CD4-positive, alpha-beta T cell treated with Interleukin-4 for 1 hour (primary cell): Measurements from ENCODE around the gene RIPOR2.
"Not testable (repeated sequence)": the region's sequence is repeated elsewhere in the genome, so short reads cannot be mapped to it uniquely, and the experiment has no call there.

ENCODE experiments used
- DNase-seq, 2 donors: peaks; one replicate each; pipeline ENCODE4 v3.0.0-alpha.2; 2020 to 2022

RIPOR2 gene

GRCh38 chr6:24902782-24903181, 33.0 kb downstream of the RIPOR2 start:
- DNase-seq = no peak

- no peak for DNase-seq
Measured at GRCh38 chr6:24901698-24902328, 33.9 kb downstream of the RIPOR2 start.

DNA sequence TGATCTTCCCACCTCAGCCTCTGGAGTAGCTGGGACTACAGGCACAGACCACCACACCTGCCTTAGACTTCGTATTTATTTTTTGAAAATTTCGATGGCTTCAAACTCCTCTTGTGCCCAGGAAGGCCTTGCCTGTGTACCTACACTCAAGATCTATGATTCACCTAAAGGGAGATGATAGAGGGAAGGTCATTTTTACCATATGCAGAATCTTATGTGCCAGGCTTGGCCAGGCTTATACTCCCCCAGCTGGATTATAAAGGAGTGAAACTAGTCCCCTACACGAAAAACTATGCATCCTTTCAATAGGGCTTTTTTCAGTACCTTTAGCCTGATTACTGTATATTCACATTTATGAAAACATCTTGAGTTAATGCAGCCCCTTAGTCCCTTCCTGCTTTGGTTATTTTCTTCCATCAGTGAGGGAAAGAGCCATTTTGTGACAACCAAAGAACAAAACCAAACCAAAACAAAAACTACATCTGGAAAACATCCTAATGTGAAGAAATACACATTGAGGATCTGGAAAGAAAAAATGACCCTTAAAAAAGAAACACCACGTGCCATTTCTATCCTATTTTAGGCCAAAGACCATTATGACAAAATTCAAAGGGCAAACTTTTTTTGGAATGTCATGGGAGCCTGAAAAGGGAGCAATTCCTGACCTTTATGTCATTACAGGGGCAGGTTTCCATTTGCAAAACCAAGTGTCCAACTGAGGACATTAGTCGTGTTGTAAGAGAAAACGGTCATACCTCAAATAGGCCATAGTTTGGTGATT, 34.7 kb downstream of the RIPOR2 start:
- DNase-seq = no peak

DNA sequence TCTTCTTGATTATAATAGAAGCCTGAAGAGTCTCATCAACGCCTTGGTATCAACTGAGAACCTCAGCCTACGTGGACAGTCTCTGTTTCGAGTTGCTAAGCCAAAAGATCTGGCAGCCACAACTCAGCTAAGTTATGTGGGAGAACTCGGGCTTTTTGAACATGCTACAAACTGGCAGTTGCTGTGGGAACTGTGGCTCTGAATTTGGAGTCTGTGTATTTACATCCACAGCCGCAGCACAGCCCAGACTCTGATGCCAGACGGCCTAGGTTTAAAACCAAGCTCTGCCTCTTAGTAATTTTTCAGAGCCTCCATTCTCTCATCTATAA, 35.8 kb downstream of the RIPOR2 start:
- peak in 1 of 2 donors; percentile 21 for DNase-seq

DNA sequence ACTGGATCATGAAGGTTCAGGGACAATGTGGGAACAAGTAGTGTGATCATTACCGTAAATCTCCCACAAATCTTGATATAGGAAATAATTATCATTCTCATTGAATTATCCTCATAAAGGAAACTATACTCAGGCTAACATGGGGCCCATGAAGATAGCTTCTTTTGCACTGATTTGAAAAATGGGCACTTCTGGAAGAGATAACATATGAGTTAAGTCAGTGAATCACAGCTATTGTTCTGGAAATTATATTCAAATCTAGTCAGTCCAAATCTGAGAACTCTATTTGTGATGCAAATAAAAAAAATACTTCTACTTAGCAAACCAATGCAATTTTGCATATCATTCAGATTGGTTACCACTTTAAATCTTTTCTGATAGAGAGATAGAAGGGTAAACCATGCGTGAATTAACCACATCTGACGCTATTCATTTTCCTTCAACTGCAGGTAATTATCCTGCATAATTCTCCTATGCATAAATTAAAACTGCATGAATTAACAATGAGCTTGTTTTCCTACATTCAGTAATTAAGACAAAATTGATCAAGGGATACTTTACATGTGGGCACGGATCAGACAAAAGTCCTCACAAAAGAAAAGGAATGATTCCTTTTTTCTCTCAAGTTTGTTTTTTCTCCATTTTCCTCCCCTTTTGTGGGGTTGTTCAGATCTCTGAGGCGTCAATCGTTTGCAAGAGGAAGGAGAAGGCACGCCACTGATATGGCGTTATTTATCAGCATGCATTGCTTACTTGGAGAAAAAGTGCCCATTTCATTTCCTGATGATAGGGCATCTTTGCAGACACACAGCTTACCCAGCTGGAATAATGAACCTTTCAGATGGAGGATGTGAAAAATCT, 36.4 kb downstream of the RIPOR2 start:
- DNase-seq = no peak

GRCh38 chr6:24898676-24899075, 37.1 kb downstream of the RIPOR2 start:
- no peak for DNase-seq

DNA sequence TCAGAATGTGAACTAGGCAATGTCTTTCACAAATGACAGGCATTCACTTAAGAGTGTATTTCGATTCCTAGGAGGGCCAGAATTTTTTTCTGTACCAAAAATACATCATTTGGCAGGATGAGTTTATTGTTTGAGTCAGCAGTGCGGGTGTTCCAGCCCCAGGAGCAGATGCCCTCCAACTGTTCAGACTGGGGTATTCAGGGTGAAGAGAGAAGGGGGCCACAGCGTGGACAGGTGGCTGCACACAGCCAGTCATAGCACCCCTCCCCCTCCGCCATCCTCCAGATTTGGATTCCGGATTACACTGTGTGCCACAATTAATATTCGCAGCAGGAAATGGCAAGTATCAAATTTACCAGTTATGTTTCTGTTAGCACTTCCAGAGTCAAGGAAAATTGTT, 38.6 kb downstream of the RIPOR2 start:
- DNase-seq = no peak

DNA sequence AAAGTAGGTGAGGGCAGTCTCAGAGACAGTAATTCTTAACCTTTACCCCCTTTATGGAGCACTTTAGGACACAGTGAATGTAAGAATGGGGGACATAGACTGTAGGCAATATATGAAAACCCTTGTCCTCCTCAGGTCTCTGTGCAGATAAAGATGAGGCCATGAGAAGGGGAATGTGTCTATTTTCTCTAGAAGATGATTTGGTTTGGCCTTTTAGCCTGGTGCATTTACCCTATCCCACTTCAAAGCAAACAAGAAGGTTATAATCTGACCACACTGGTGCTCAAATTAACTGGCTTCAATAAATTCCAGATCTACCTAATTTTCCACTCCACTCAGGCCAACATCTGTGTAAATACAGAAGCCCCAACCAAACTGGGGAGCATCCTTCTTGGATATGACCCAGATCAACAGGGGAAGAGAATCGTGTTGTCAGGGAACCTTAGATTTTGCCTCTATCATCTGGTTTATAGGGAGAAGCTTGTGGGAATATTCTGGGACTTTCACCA, 42.4 kb downstream of the RIPOR2 start:
- DNase-seq = no peak

DNA sequence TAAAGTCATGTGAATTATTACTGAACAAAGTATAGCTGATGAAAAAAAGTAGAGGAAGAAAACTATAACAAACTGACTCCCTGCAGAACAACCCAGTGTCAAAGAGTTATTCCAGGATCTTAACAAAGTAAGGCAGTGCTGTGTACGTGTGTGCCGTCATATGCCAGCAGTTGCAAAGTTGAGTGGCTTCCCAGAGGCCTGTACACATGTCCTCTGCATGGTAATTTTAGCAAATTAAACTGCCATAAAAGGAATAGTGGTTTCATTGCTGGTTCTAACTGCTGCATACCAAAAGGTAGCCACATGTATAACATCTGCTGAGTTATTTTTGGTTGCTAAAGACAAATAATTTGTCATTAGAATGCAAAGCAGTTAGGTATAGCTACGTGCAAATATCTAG, 44.8 kb downstream of the RIPOR2 start:
- DNase-seq = no peak

- DNase-seq = no peak
Measured at GRCh38 chr6:24890471-24890870, 45.3 kb downstream of the RIPOR2 start.

GRCh38 chr6:24888715-24889370, 46.9 kb downstream of the RIPOR2 start:
- no peak for DNase-seq

DNA sequence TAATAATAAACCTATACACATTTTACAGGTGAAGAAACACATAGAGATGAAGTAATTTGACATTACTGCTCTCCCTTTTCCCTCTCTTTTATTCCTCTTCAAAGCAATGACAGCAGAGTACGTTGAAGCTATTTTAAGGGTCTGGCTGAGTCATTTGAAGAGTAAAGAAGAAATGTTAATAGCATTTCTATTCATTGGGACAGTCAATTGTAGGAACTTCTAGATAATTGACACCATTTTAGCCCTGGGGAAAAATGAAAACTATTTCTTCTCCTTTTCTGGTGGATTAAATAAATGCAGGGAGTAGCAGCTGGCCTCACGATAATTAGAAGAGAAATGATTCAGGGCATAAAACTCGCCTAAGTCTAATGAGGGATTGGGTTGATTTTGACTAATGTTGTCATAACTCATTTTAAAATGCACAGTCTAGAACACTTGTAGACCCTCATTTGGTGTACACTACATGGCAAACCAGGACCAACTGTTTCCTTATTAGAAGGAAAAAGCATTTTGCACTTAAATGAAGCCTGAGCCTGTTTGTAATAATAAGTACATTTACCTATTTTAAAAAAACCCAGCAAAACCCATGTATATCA, 48.1 kb downstream of the RIPOR2 start:
- no peak for DNase-seq

GRCh38 chr6:24883618-24884017, 52.1 kb downstream of the RIPOR2 start:
- no peak for DNase-seq

DNA sequence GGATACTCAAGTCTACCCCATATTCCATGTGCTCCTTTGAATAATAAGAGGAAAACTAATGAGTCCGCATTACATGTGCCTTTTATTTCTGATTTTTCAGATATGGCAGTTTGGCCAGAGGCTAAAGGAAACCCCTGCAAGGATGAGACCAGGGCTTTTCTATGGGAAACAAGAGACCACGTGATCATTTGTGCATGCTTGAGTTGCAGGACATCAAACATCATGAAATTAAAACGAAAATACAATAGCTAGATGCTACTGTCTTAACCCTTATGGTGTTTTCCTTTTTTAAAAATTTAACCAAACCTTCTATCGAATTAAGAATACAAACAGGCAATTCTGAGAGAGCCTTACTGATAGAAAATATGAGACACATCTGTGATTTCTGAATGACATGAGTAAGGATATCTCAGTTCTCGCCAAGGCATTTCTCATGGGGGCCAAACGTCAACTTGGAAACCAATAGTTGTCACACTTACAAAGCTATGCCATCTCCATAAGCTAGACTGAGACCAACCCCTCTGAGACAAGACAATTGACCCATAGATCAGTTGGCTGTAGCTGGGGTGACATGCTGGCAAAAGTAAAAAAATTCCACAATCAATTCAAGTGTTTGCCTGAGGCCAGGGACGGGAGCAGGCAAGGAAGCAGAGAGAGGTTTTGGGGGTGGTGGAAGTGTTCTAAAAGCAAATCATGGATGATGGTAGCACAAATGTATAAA, 52.8 kb downstream of the RIPOR2 start:
- DNase-seq = no peak

DNA sequence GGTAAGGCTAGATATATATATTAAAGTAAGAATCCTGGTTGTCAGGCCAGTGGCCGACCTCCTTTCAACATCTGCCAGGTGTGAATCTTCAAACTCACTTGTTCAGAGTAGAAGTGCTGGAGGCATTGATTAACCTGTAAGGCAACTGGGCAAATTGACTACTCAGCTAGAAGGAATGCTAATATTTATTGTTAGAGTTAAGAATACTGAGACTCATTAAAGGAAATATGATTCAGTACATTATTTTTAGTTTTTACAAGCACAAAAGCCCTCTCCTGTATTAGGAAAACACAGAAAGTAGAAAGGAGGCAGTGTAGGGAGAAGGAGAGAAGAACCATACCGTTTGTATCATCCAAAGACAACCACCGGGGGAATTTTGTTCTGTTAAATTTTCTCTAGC, 53.5 kb downstream of the RIPOR2 start:
- DNase-seq = no peak

DNA sequence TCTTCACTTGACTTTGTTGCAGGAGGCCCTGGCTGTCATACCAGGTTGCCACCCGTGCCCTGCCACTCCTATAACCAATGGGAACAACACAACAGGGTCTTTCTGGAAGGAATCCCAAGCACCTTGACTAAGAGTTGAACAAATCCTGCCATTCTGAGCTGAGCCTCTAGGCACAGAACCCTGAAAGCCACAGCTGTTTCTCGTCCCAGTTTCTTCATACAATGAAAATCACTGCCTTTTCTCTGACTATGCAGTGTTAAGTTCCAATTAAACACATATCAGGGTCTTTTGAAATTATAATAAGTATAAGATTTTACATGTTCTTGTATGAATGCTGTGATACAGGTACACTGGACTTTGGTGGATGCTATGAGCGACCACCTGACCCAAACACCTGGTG, 54.4 kb downstream of the RIPOR2 start:
- no peak for DNase-seq

DNA sequence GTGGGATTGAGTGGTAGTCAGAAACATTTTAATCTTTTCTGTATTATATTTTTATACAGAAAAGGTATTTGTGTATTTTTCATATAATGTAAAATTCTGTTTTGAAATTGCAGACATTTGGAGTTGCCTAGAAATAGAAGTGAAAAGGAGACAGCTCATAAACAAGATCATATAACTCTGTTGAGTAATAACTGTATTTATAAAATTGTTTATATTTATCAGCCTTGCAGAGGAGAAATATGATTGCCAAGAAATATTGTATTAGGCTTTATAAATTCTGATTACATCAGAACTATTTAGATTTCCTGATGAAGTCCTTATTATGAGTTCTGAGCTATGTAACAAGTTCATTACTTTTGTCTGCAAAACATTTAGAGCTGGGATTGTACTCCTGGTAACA, 55.3 kb downstream of the RIPOR2 start:
- no peak for DNase-seq

GRCh38 chr6:24879351-24879750, 56.4 kb downstream of the RIPOR2 start:
- no peak for DNase-seq

DNA sequence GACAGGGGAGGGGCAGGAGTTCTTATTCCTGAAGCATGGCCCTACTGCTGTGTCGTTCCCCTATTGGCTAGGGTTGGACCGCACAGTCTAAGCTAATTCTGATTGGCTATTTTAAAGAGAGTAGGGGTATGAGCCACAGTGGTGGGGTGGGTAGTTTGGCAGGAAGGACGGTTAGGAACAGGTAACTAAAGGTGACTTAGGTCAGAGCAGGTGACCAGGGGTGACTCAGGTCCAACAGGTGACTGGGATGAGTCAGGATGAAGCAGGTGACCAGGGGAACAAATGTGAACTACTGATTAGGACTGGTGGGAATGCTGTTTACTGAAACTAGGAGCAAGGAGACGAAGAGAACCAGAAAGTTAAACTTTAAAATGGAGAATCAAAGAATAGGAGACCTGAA, 58.0 kb downstream of the RIPOR2 start:
- DNase-seq = not testable (repeated sequence)

DNA sequence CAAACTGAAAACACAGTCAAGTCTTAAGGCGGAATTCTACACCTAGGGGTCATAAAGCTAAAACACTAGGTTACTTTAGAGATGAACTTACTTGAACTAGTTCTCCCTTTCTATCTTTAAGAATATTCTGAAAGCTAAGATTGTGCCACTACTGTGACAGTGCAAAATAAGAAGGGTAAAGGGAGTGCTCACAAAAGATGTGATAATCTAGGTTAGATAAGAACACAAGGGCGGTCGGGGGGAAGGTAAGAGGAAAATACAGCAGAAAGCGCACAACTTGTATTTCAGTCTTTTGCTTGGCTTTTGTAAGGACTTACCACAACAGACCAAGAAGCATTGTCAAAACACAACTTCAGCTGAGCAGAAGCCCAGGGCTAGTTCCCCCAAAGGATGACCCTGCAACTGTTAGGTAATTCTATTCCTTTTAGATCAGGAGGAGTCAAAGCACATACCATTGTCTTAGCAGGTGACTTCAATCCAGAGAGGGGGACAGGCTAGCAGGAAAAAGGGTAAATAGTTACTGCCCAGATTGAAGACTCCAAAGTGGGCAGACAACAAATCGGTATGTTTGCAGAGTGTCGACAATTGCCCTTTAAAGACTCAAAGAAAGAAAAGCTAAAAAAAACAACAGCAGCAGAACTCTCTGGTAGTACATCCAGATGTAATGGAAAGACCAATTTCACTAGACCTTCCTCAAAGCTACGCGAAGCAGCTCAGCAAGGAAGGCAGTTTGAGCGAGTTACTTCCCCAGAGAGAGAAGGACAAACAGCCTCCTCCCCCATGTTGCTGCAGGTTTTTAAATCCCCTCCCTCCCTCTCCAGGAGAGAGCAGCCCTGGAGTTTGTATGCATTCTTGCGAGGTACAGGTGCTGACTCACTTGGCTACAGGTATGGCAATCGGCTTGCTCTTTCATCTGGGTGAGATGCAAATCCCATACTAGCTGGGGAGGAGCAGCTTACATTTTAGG, 59.0 kb downstream of the RIPOR2 start:
- DNase-seq = no peak

GRCh38 chr6:24875534-24875901, 60.2 kb downstream of the RIPOR2 start:
- DNase-seq = no peak
